ENCODE results near the gene PLA2G4A. TPM values are rescaled to one million over a fixed set of nuclear protein-coding genes. Genes with fewer than 3 reads are reported as not detected.

PLA2G4A gene
- total RNA-seq, 3 donors from 2014 or later, result 5.3 to 26.8 (median 6.9) TPM

DNA sequence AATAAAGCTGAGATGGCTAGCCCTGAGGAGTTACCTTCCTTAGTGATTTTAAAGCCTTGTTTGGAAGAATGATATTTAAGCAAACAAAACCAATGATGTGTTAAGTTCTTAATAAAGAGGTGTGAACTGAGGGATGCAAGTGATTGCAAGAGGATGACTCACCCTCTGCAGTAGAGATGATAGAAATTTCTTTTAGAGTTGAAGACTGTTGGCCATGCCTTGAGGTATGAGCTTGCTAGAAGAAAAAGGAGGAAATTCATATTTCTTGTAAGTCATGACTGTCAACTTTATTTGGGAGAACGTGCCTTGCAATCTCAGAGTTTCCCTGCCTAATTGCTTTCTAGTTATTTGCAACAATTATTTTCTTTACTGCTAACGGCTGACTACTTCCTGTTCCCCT lies 94.7 kb downstream of the PLA2G4A start:
- TF ChIP-seq, protein P1, sequence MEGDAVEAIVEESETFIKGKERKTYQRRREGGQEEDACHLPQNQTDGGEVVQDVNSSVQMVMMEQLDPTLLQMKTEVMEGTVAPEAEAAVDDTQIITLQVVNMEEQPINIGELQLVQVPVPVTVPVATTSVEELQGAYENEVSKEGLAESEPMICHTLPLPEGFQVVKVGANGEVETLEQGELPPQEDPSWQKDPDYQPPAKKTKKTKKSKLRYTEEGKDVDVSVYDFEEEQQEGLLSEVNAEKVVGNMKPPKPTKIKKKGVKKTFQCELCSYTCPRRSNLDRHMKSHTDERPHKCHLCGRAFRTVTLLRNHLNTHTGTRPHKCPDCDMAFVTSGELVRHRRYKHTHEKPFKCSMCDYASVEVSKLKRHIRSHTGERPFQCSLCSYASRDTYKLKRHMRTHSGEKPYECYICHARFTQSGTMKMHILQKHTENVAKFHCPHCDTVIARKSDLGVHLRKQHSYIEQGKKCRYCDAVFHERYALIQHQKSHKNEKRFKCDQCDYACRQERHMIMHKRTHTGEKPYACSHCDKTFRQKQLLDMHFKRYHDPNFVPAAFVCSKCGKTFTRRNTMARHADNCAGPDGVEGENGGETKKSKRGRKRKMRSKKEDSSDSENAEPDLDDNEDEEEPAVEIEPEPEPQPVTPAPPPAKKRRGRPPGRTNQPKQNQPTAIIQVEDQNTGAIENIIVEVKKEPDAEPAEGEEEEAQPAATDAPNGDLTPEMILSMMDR (IDR thresholded peaks at IDR 0.05), result no peak
- Histone ChIP-seq H3K9me3 (no peaks in the 10 kb centered on the region), H3K36me3 (ENCODE audit: low read depth) (no peaks in the 10 kb centered on the region), H3K4me3 (no peak overlapping the region), H3K4me1 (ENCODE audit: low read depth) (no peaks in the 10 kb centered on the region)
- intact Hi-C loops (cut with DNase I, micrococcal nuclease), result no loop called here
- DNase-seq, result no peak
- ATAC-seq, result no peak

DNA sequence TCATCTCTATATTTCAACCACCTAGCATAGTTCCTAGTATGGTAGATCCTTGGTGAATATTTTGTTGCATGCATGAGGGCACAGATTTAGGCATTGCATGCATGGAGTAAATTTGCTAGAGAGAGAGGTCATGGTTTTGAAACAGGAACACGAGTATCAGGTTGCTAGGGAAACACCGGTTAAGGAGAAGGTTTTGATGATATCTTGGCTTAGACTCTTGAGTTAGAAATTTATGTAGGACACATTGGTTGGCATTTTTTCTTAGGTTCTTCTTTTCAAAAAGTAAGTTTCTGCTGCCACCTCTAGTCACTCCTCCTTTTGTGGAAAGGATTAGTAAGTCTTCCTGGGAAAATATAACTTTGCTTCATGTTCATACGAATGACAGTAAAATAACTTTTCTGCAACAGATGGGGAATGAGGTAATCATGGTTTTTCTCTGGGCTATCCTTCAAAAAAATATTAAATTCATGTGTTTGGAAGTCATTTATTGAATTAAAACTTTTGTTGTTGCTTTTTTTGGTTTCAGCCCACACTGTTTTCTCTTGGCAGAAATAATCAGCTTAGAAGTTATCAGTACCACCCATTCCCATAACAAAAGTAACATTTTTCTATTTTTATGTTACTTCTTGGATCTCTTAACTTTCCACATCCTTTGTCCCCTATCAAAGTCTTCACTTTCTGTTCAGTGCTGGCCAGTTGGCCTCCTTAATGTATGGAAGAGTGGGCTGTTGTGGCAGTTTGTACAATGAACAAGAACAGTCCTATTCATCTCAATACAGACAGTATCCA lies 97.3 kb downstream of the PLA2G4A start:
- DNase-seq (no peak), ATAC-seq (no peak)
- H3K4me3 ChIP-seq, result no peak overlapping the region
- H3K36me3 ChIP-seq (ENCODE audit: low read depth), result no peaks in the 10 kb centered on the region
- TF ChIP-seq, protein P1 (IDR thresholded peaks at IDR 0.05), result no peak
- intact Hi-C loops (cut with DNase I, micrococcal nuclease), result no loop called here
- H3K4me1 ChIP-seq (ENCODE audit: low read depth), result no peaks in the 10 kb centered on the region
- no peaks in the 10 kb centered on the region for H3K9me3 ChIP-seq

DNA sequence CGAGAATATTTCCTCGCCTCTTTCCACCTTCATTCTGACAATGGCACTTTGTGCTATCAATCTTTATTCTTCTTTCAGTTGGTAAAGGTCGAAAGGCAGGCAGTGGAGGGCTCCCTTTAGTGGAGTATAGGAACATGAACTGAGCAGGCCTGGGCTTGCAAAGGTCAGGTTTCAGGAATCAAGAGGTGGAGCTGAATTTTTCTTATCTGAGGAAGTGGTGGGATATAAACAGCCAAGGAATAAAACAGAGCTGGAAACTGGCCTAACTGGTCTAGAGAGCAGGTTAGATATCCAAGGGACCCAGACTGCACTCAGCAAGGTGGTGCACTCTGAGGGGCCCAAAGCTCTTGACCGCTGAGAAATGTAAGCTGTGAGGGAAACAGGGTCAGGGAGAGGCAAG lies 99.1 kb downstream of the PLA2G4A start:
- peak in 1 of 3 donors; percentile 22 for DNase-seq
- H3K9me3 ChIP-seq, result no peaks in the 10 kb centered on the region
- peak; percentile 59 for ATAC-seq
- H3K4me1 ChIP-seq (ENCODE audit: low read depth), result no peaks in the 10 kb centered on the region
- TF ChIP-seq, protein P1 (IDR thresholded peaks at IDR 0.05), result no peak
- H3K36me3 ChIP-seq (ENCODE audit: low read depth), result no peaks in the 10 kb centered on the region
- no peak overlapping the region for H3K4me3 ChIP-seq
- intact Hi-C loops (cut with DNase I, micrococcal nuclease), result no loop called here

DNA sequence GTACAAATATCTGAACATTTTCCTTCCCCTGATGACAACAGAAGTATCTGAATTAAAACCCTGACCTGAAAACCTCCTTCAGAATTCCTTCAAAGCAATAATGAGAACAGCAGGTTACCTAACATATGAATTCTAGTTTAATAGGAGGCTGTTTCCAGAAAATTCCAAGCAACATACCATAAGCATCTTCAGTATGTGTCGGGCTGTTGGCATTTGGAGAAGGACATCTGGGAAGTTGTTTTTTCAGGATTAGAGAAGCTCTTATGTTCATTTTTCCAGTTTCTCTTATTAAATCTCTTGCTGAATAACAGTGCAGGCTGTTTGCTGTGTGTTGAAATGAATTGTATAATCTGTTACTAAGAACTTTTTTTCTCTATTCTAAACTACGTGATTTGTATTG lies 101.5 kb downstream of the PLA2G4A start:
- ATAC-seq (no peak), DNase-seq (no peak)
- H3K4me3 ChIP-seq, result no peak overlapping the region
- H3K9me3 ChIP-seq, result no peaks in the 10 kb centered on the region
- no peaks in the 10 kb centered on the region for H3K4me1 ChIP-seq (ENCODE audit: low read depth)
- TF ChIP-seq, protein P1 (IDR thresholded peaks at IDR 0.05), result no peak
- intact Hi-C loops (cut with DNase I, micrococcal nuclease), result no loop called here
- H3K36me3 ChIP-seq (ENCODE audit: low read depth), result no peaks in the 10 kb centered on the region

DNA sequence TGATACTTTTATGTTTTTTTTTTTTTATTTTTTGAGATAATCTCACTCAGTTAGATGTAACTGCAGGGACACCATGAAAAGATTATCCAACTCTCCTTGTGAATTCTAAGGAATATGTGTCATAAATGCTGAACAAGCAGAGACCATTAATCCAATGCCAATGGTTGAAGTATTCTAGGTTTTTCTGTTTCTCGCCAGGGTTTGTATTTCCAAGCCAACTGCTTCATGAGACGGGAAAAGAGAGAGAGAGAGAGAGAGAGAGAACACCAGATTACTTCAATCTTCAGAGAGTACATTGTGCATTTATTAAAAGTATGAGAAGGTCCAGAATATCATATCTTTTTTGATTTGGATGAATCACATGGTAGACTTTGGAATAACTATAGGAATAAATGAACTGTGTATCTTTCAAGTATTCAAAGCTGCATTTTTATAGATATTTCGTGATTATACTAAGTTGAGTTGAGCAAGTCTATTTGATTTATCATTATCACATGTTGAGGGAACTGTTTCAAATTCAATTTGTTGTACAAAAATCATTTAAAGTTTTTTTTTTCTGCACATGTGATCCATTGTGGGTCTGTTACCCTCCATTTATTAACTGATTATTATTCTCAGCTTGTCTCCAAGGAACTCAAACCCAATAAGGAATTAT lies 108.4 kb downstream of the PLA2G4A start:
- Histone ChIP-seq H3K4me1 (ENCODE audit: low read depth) (no peaks in the 10 kb centered on the region), H3K36me3 (ENCODE audit: low read depth) (no peaks in the 10 kb centered on the region), H3K9me3 (no peaks in the 10 kb centered on the region), H3K4me3 (no peak overlapping the region)
- intact Hi-C loops (cut with DNase I, micrococcal nuclease), result no loop called here
- TF ChIP-seq, protein P1 (IDR thresholded peaks at IDR 0.05), result no peak
- ATAC-seq (no peak), DNase-seq (no peak)

Measured in mucosa of descending colon (tissue), 3 donors.